ENCODE measurements around the gene PDE4D. TPM values are rescaled to one million over a fixed set of nuclear protein-coding genes. Genes with fewer than 3 reads are reported as not detected.

PDE4D gene
- total RNA-seq, 2 experiments from 2014 or later: 0.50 to 0.51 TPM

DNA sequence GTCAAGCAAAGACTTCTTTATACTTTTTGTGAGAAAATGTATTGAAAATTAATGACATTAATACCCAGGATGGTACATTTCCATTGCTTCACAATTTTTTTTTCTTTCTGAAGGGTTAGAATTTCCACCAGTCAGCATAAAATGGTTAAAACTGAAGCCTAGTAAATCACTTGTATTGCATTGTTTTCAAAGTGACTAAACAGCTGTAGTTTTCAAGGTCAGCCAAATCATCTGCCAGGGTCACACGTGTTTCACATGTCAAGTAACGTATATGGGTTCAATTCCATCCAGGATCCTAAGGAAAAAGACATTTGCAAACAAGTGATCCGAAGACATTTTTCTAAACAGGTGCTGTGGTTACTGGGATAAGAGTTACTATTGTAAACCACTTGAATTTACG, 736.5 kb downstream of the PDE4D start:
- intact Hi-C loops (cut with micrococcal nuclease; ENCODE audit: unreplicated experiment): no loop called here
- no peaks in the 10 kb centered on the region for H4K20me1 ChIP-seq (ENCODE audit: insufficient read depth, low read length)
- no peak overlapping the region for H2AFZ ChIP-seq (ENCODE audit: low read length)
- H3K27ac ChIP-seq (ENCODE audit: low read depth, low read length, poor library complexity, severe bottlenecking): no peak overlapping the region
- H3K9me3 ChIP-seq (ENCODE audit: low read length): no peaks in the 10 kb centered on the region
- no peak overlapping the region for H3K4me3 ChIP-seq (ENCODE audit: low read depth, low read length, poor library complexity, severe bottlenecking)
- H3K36me3 ChIP-seq (ENCODE audit: insufficient read depth, low read length): no peaks in the 10 kb centered on the region
- no peak overlapping the region for H3K4me2 ChIP-seq (ENCODE audit: low read length)
- DNase-seq (ENCODE audit: low spot score): no peak
- ChIA-PET POLR2A (interaction anchor here (0.7 kb wide), 1 partner anchor 17 kb away, joined by 3 read pairs; no protein-coding TSS in a partner anchor), CTCF (ENCODE audit: unreplicated experiment) (no interaction called here)
- no peak for TF ChIP-seq EZH2phosphoT487 (IDR thresholded peaks at IDR 0.05; ENCODE audit: borderline replicate concordance, low read depth, low read length)
- TF ChIP-seq, protein P1, sequence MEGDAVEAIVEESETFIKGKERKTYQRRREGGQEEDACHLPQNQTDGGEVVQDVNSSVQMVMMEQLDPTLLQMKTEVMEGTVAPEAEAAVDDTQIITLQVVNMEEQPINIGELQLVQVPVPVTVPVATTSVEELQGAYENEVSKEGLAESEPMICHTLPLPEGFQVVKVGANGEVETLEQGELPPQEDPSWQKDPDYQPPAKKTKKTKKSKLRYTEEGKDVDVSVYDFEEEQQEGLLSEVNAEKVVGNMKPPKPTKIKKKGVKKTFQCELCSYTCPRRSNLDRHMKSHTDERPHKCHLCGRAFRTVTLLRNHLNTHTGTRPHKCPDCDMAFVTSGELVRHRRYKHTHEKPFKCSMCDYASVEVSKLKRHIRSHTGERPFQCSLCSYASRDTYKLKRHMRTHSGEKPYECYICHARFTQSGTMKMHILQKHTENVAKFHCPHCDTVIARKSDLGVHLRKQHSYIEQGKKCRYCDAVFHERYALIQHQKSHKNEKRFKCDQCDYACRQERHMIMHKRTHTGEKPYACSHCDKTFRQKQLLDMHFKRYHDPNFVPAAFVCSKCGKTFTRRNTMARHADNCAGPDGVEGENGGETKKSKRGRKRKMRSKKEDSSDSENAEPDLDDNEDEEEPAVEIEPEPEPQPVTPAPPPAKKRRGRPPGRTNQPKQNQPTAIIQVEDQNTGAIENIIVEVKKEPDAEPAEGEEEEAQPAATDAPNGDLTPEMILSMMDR (conservative IDR thresholded peaks at IDR 0.05; ENCODE audit: low read length): no peak
- H3K79me2 ChIP-seq (ENCODE audit: insufficient read depth, low read depth, low read length): no peaks in the 10 kb centered on the region
- H3K4me1 ChIP-seq (ENCODE audit: insufficient read depth, low read length, poor library complexity, severe bottlenecking): peaks cover 5% of the 10 kb centered on the region
- BruUV-seq (replicated peaks): no TSS peak
- H3K9me2 ChIP-seq (ENCODE audit: insufficient read depth, low read length): no peaks in the 10 kb centered on the region

DNA sequence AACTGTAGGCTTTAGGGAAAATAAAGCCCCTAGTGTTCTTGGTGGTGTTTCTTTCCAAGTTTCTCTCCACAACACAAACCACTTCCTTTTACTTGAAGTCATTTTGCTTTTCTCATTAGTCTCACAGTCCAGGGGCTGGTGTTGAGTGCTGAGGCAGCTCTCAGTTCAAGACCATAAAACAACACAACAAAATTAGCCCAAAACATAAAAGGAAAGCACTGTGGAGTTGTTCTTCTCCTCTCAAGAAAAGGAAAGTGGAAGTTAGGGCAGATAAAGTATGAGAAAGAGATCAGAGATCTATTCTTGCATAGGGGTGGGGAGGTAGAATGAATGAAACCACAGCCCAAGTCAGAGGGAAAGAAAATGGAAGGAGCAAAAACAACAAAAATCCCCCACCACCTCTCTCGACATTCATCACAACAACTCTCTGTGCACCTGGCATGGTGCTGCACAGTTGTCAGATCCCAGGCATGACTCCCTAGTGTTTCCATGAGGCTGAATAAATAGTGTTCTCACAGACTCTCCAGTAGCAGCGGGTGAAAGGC, 740.8 kb downstream of the PDE4D start:
- H3K4me3 ChIP-seq (ENCODE audit: low read depth, low read length, poor library complexity, severe bottlenecking): no peak overlapping the region
- TF ChIP-seq, protein P1 (conservative IDR thresholded peaks at IDR 0.05; ENCODE audit: low read length): no peak
- no peak for TF ChIP-seq EZH2phosphoT487 (IDR thresholded peaks at IDR 0.05; ENCODE audit: borderline replicate concordance, low read depth, low read length)
- no peaks in the 10 kb centered on the region for H3K79me2 ChIP-seq (ENCODE audit: insufficient read depth, low read depth, low read length)
- no peaks in the 10 kb centered on the region for H3K9me3 ChIP-seq (ENCODE audit: low read length)
- no peaks in the 10 kb centered on the region for H3K4me1 ChIP-seq (ENCODE audit: insufficient read depth, low read length, poor library complexity, severe bottlenecking)
- H2AFZ ChIP-seq (ENCODE audit: low read length): no peak overlapping the region
- H3K27ac ChIP-seq (ENCODE audit: low read depth, low read length, poor library complexity, severe bottlenecking): no peak overlapping the region
- H3K4me2 ChIP-seq (ENCODE audit: low read length): no peak overlapping the region
- CTCF ChIA-PET (ENCODE audit: unreplicated experiment): no interaction called here
- POLR2A ChIA-PET: no interaction called here
- intact Hi-C loops (cut with micrococcal nuclease; ENCODE audit: unreplicated experiment): no loop called here
- no peaks in the 10 kb centered on the region for H3K9me2 ChIP-seq (ENCODE audit: insufficient read depth, low read length)
- no peak for DNase-seq (ENCODE audit: low spot score)
- no TSS peak for BruUV-seq (replicated peaks)
- H4K20me1 ChIP-seq (ENCODE audit: insufficient read depth, low read length): no peaks in the 10 kb centered on the region
- H3K36me3 ChIP-seq (ENCODE audit: insufficient read depth, low read length): no peaks in the 10 kb centered on the region

DNA sequence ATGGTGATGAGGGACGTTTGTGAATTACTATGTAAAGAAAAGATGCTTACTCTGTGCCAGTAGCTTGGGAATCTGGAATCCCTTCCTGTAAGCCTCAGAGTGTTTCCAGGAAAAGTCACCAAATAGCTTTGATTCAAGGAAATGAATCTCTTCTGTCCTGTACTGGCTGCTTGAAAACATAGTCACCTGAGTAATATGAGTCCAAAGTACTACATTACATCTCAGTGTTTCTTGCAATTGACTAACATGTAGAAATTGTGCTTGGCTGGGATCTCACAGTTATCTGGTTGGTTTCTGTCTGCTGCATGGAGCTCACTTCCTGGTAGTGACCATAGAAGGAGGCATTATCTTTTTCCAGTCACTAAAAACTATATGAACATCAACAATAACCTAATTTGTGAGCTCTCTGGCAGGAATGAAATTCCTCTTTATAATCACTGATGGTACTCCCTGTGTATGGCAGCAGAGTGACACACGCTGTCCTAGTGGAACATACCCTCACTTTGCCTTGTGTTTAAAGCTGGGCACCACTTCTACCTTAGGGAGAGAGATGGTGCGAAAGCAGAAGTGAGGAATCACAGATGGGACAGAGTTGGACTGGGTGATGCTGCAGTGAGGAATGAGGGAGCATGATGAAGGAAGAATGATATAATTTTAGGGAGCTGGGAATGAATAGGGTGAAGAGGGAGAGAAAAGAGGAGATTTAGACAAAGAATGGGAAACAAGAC, 742.2 kb downstream of the PDE4D start:
- H3K4me2 ChIP-seq (ENCODE audit: low read length): no peak overlapping the region
- H4K20me1 ChIP-seq (ENCODE audit: insufficient read depth, low read length): no peaks in the 10 kb centered on the region
- no peaks in the 10 kb centered on the region for H3K36me3 ChIP-seq (ENCODE audit: insufficient read depth, low read length)
- CTCF ChIA-PET (ENCODE audit: unreplicated experiment): no interaction called here
- no peak for DNase-seq (ENCODE audit: low spot score)
- no peaks in the 10 kb centered on the region for H3K4me1 ChIP-seq (ENCODE audit: insufficient read depth, low read length, poor library complexity, severe bottlenecking)
- intact Hi-C loops (cut with micrococcal nuclease; ENCODE audit: unreplicated experiment): no loop called here
- no peaks in the 10 kb centered on the region for H3K79me2 ChIP-seq (ENCODE audit: insufficient read depth, low read depth, low read length)
- no peaks in the 10 kb centered on the region for H3K9me3 ChIP-seq (ENCODE audit: low read length)
- no peak overlapping the region for H3K4me3 ChIP-seq (ENCODE audit: low read depth, low read length, poor library complexity, severe bottlenecking)
- BruUV-seq (replicated peaks): no TSS peak
- no peak overlapping the region for H2AFZ ChIP-seq (ENCODE audit: low read length)
- POLR2A ChIA-PET: interaction anchor here (0.5 kb wide), 1 partner anchor 12 kb away, joined by 3 read pairs; no protein-coding TSS in a partner anchor
- no peak overlapping the region for H3K27ac ChIP-seq (ENCODE audit: low read depth, low read length, poor library complexity, severe bottlenecking)
- no peaks in the 10 kb centered on the region for H3K9me2 ChIP-seq (ENCODE audit: insufficient read depth, low read length)
- TF ChIP-seq, protein P1 (conservative IDR thresholded peaks at IDR 0.05; ENCODE audit: low read length): no peak
- no peak for TF ChIP-seq EZH2phosphoT487 (IDR thresholded peaks at IDR 0.05; ENCODE audit: borderline replicate concordance, low read depth, low read length)
